WERI-Rb-1 (cell line): Measurements from ENCODE around the gene PRPH.
"Not testable (repeated sequence)": the region's sequence is repeated elsewhere in the genome, so short reads cannot be mapped to it uniquely, and the experiment has no call there.

Experiments
- DNase-seq: peaks from one replicate; pipeline ENCODE4 v3.0.0-alpha.2; 2020
- H3K27ac ChIP-seq: fragments of 250-450 bp; sonication (Bioruptor Pico); 2 replicates; pipeline ENCODE4 v1.5.1; 2020; ENCODE audit warnings: mild to moderate bottlenecking, moderate library complexity
- H3K27me3 ChIP-seq: fragments of 250-450 bp; sonication (Bioruptor Pico); 2 replicates; pipeline ENCODE4 v1.5.1; 2021; ENCODE audit warnings: mild to moderate bottlenecking, low read depth, moderate library complexity; ENCODE audit not compliant: insufficient read depth, severe bottlenecking
- H3K36me3 ChIP-seq: fragments of 250-450 bp; sonication (Bioruptor Pico); 2 replicates; pipeline ENCODE4 v1.5.1; 2020; ENCODE audit warnings: mild to moderate bottlenecking, moderate library complexity
- H3K4me3 ChIP-seq: 2 replicates; pipeline ENCODE4 v1.5.1; 2011; ENCODE audit warnings: low read depth, mild to moderate bottlenecking, control low read depth, low read length
- H3K9me3 ChIP-seq: fragments of 250-450 bp; sonication (Bioruptor Pico); 2 replicates; pipeline ENCODE4 v1.5.1; 2021; ENCODE audit warnings: mild to moderate bottlenecking, moderate library complexity; ENCODE audit not compliant: severe bottlenecking
- CTCF ChIP-seq: IDR thresholded peaks from 2 replicates; pipeline ENCODE4 v1.5.1; 2011; ENCODE audit warnings: low read depth, mild to moderate bottlenecking, control low read depth, inconsistent platforms, low read length

PRPH gene

GRCh38 chr12:49264873-49265792 lies 29.8 kb upstream of the PRPH start, which contains the start of gene TUBA1C:
TUBA1C (plus strand) TSS chr12:49265082; CDS start chr12:49265182, 100 bp downstream.
- H3K4me3 ChIP-seq, result no peak within 1 kb of the TSS
- no peaks in the 10 kb centered on the region for H3K36me3 ChIP-seq
- TF ChIP-seq CTCF, result no peak
- H3K27me3 ChIP-seq, result no peaks in the 10 kb centered on the region
- H3K27ac ChIP-seq, result no peak within 1 kb of the TSS
- H3K9me3 ChIP-seq, result no peaks in the 10 kb centered on the region
- DNase-seq, result no peak

GRCh38 chr12:49269191-49269590 lies 25.8 kb upstream of the PRPH start:
- H3K36me3 ChIP-seq, DNase-seq, H3K9me3 ChIP-seq, H3K4me3 ChIP-seq, H3K27me3 ChIP-seq: not testable (repeated sequence)
- peak overlapping the region; percentile 76 for H3K27ac ChIP-seq

GRCh38 chr12:49272790-49273725 lies 21.9 kb upstream of the PRPH start:
- H3K36me3 ChIP-seq, result no peaks in the 10 kb centered on the region

GRCh38 chr12:49273726-49274395 lies 21.1 kb upstream of the PRPH start:
- H3K27ac ChIP-seq, result no peak overlapping the region
- H3K36me3 ChIP-seq, result no peaks in the 10 kb centered on the region
- no peaks in the 10 kb centered on the region for H3K9me3 ChIP-seq
- H3K27me3 ChIP-seq, result no peaks in the 10 kb centered on the region
- TF ChIP-seq CTCF, result no peak
- DNase-seq, result no peak
- H3K4me3 ChIP-seq, result no peak overlapping the region

More at GRCh38 chr12:49272790-49273725, 21.9 kb upstream of the PRPH start:
- no peaks in the 10 kb centered on the region for H3K9me3 ChIP-seq
- H3K4me3 ChIP-seq, result no peak overlapping the region
- no peaks in the 10 kb centered on the region for H3K27me3 ChIP-seq
- TF ChIP-seq CTCF, result no peak
- no peak for DNase-seq
- no peak overlapping the region for H3K27ac ChIP-seq

- Histone ChIP-seq H3K36me3 (no peaks in the 10 kb centered on the region), H3K9me3 (no peaks in the 10 kb centered on the region), H3K27me3 (no peaks in the 10 kb centered on the region), H3K4me3 (no peak overlapping the region), H3K27ac (no peak overlapping the region)
- TF ChIP-seq CTCF, result no peak
- no peak for DNase-seq
These were observed 20.4 kb upstream of the PRPH start for GRCh38 chr12:49274396-49275069.
